GM19452 (cell line): Measurements from ENCODE around the gene ZNF106.

Source experiments
- ATAC-seq: cut with Tn5 transposase; IDR thresholded peaks from one replicate; pipeline ENCODE4 v1.9.1; 2021; ENCODE audit not compliant: unreplicated experiment

The ZNF106 gene

GRCh38 chr15:42409011-42409410, 81.9 kb downstream of the ZNF106 start:
- no peak for ATAC-seq

GRCh38 chr15:42408178-42408577, 82.8 kb downstream of the ZNF106 start:
- no peak for ATAC-seq

- ATAC-seq = no peak
Observed at GRCh38 chr15:42405863-42406482, 85.0 kb downstream of the ZNF106 start.

GRCh38 chr15:42404461-42405235, 86.3 kb downstream of the ZNF106 start:
- no peak for ATAC-seq

- ATAC-seq = no peak
Observed at GRCh38 chr15:42403389-42403788, 87.6 kb downstream of the ZNF106 start.

GRCh38 chr15:42402455-42403205, 88.3 kb downstream of the ZNF106 start:
- ATAC-seq = no peak

- no peak for ATAC-seq
Observed at GRCh38 chr15:42401544-42402454, 89.1 kb downstream of the ZNF106 start.

GRCh38 chr15:42395838-42396237, 95.1 kb downstream of the ZNF106 start:
- ATAC-seq = no peak

GRCh38 chr15:42394106-42394505, 96.8 kb downstream of the ZNF106 start:
- ATAC-seq = no peak

GRCh38 chr15:42392309-42393024, 98.5 kb downstream of the ZNF106 start:
- ATAC-seq = no peak

- no peak for ATAC-seq
Observed at GRCh38 chr15:42387603-42388002, 103.3 kb downstream of the ZNF106 start.

GRCh38 chr15:42385980-42386700, 104.8 kb downstream of the ZNF106 start:
- no peak for ATAC-seq

GRCh38 chr15:42385206-42385979, 105.5 kb downstream of the ZNF106 start:
- no peak for ATAC-seq

- no peak for ATAC-seq
Observed at GRCh38 chr15:42384597-42384996, 106.3 kb downstream of the ZNF106 start.

GRCh38 chr15:42378011-42378410, 112.9 kb downstream of the ZNF106 start:
- no peak for ATAC-seq

- ATAC-seq = no peak
Observed at GRCh38 chr15:42375941-42376340, 115.0 kb downstream of the ZNF106 start.

- no peak for ATAC-seq
Observed at GRCh38 chr15:42375252-42375651, 115.7 kb downstream of the ZNF106 start.

- ATAC-seq = no peak
Observed at GRCh38 chr15:42374810-42375209, 116.1 kb downstream of the ZNF106 start.

GRCh38 chr15:42373936-42374335, 117.0 kb downstream of the ZNF106 start:
- no peak for ATAC-seq
